Gastroesophageal sphincter (tissue), 3 donors: Measurements from ENCODE around the gene STRN4.

Experiments used
- CTCF ChIP-seq, 4 experiments: fragments of 200-600 bp in 2 of 4; fragments of 450-650 bp in 2 of 4; sonication (generic) in 1 of 4; IDR thresholded peaks; one replicate each; pipeline ENCODE4 v1.5.1; 2017 to 2019; ENCODE audit warnings: antibody characterized with exemption in 4 of 4, mild to moderate bottlenecking in 2 of 4, moderate library complexity in 2 of 4
- EP300 ChIP-seq: sonication (generic); formaldehyde crosslinking; IDR thresholded peaks from one replicate; pipeline ENCODE4 v1.6.1; 2017; ENCODE audit warnings: antibody characterized with exemption, mild to moderate bottlenecking
- POLR2A ChIP-seq, 2 donors: fragments of 450-650 bp; IDR thresholded peaks; one replicate each; pipeline ENCODE4 v1.6.1; 2017; ENCODE audit warnings: antibody characterized with exemption in 2 of 2, mild to moderate bottlenecking in 2 of 2, moderate library complexity in 1 of 2
- POLR2AphosphoS5 ChIP-seq: sonication (generic); formaldehyde crosslinking; IDR thresholded peaks from one replicate; pipeline ENCODE4 v1.6.1; 2017; ENCODE audit warnings: antibody characterized with exemption

DNA sequence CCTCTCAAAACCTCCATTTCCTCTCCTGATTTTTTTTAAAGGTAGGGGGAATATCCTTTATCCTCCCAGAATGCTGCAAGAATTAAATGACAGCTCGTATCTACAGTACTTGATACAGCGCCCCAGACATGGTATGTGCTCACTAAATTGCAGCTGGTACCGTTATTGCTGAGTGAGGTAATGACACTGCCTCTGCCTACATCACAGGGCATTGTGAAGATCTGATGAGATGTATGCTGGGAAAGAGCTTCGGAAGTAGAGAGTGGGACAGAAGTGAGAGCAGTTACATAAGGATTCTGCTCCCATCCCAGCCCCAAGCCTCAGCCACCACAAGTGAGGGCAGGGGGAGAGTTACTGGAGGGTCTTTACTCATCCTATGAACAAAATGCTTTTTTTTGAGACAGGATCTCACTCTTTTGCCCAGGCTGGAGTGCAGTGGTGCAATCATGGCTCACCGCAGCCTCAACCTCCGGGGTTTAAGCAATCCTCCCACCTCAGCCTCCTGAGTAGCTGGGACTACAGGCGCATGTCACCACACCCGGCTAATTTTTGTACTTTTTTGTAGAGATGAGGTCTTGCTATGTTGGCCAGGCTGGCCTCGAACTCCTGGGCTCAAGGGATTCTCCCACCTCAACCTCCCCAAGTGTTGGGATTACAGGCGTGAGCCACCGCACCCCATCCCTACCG is 2.1 kb downstream of the STRN4 start:
- TF ChIP-seq CTCF (IDR thresholded peaks at IDR 0.05) (no peak), POLR2A (IDR thresholded peaks at IDR 0.05) (no peak), POLR2AphosphoS5 (no peak), EP300 (no peak)
